GM12874 (cell line): Measurements from ENCODE around the gene PYROXD2.

Experiments
- TF ChIP-seq, protein P1 (sequence below): IDR thresholded peaks from 2 replicates; pipeline ENCODE4 v1.5.1; 2011; ENCODE audit warnings: low read depth, mild to moderate bottlenecking, control low read depth, low read length, moderate library complexity; ENCODE audit not compliant: insufficient read depth

PYROXD2 gene

GRCh38 chr10:98417973-98418664 lies 3.1 kb upstream of the PYROXD2 start:
- TF ChIP-seq, protein P1, sequence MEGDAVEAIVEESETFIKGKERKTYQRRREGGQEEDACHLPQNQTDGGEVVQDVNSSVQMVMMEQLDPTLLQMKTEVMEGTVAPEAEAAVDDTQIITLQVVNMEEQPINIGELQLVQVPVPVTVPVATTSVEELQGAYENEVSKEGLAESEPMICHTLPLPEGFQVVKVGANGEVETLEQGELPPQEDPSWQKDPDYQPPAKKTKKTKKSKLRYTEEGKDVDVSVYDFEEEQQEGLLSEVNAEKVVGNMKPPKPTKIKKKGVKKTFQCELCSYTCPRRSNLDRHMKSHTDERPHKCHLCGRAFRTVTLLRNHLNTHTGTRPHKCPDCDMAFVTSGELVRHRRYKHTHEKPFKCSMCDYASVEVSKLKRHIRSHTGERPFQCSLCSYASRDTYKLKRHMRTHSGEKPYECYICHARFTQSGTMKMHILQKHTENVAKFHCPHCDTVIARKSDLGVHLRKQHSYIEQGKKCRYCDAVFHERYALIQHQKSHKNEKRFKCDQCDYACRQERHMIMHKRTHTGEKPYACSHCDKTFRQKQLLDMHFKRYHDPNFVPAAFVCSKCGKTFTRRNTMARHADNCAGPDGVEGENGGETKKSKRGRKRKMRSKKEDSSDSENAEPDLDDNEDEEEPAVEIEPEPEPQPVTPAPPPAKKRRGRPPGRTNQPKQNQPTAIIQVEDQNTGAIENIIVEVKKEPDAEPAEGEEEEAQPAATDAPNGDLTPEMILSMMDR = no peak

DNA sequence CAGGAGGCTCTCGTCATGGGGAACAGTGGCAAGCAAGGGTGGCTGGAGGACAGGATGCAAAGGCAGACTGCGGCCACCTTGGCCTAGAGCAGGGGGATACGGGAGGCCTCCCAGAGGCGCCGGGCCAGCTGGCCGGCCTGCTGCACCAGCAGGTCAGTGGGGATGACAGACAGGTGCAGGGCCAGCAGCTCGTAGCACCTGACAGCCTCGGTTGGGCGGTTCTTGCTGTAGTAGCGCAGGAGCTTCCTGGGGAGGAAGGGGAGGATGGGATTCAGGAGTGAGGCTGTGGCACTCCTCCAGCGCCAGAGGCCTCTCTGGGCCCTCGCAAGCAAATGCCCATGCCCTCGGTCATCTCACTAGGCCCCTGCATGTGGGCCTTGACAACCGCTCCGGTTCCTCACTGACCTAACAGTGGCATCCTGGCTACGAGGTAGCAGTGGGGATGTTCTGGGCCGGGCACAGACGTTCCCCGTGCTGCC lies 2.5 kb upstream of the PYROXD2 start:
- TF ChIP-seq, protein P1 = no peak

- TF ChIP-seq, protein P1 = no peak
Observed at GRCh38 chr10:98416606-98417388, 1.8 kb upstream of the PYROXD2 start.

GRCh38 chr10:98415731-98416119 lies 743 bp upstream of the PYROXD2 start:
- TF ChIP-seq, protein P1 = no peak

- TF ChIP-seq, protein P1 = no peak
Observed at GRCh38 chr10:98414578-98414931, 427 bp downstream of the PYROXD2 start.

GRCh38 chr10:98411768-98412167 lies 3.2 kb downstream of the PYROXD2 start:
- TF ChIP-seq, protein P1 = no peak

GRCh38 chr10:98411166-98411565 lies 3.8 kb downstream of the PYROXD2 start:
- TF ChIP-seq, protein P1 = no peak
